GM23338 (cell line): ENCODE data around the gene RSBN1L. TPM values are rescaled to one million over a fixed set of nuclear protein-coding genes. Genes with fewer than 3 reads are reported as not detected.

Experiments
- ATAC-seq: fragments of 200-7000 bp; cut with Tn5 transposase; 3 replicates; pipeline ENCODE4 v1.9.1; 2020
- DNase-seq: peaks from one replicate; pipeline ENCODE4 v3.0.0-alpha.2; 2015; ENCODE audit warnings: low spot score
- H2AFZ ChIP-seq: fragments of 200-600 bp; sonication (generic); 2 replicates; pipeline ENCODE4 v1.8.0; 2016; ENCODE audit warnings: antibody characterized with exemption, mild to moderate bottlenecking, moderate library complexity
- H3F3A ChIP-seq: fragments of 200-600 bp; sonication (generic); replicated peaks from 2 replicates; pipeline ENCODE4 v1.8.0; 2017; ENCODE audit warnings: antibody characterized with exemption, mixed run types, low read depth
- H3K27ac ChIP-seq: fragments of 200-600 bp; sonication (generic); 2 replicates; pipeline ENCODE4 v1.6.1; 2016; ENCODE audit warnings: low read depth
- H3K27me3 ChIP-seq: fragments of 200-600 bp; sonication (generic); 2 replicates; pipeline ENCODE4 v1.8.0; 2016; ENCODE audit warnings: mild to moderate bottlenecking, mixed run types, moderate library complexity; ENCODE audit not compliant: insufficient read depth
- H3K36me3 ChIP-seq: fragments of 200-600 bp; sonication (generic); 2 replicates; pipeline ENCODE4 v1.8.0; 2016; ENCODE audit warnings: mild to moderate bottlenecking; ENCODE audit not compliant: insufficient read depth
- H3K4me1 ChIP-seq: fragments of 200-600 bp; sonication (generic); 2 replicates; pipeline ENCODE4 v1.8.0; 2016; ENCODE audit warnings: mild to moderate bottlenecking, moderate library complexity; ENCODE audit not compliant: insufficient read depth
- H3K4me2 ChIP-seq: fragments of 200-600 bp; sonication (generic); 2 replicates; pipeline ENCODE4 v1.7.1; 2017; ENCODE audit warnings: mixed run types
- H3K4me3 ChIP-seq: fragments of 200-600 bp; sonication (generic); 2 replicates; pipeline ENCODE4 v1.6.1; 2016; ENCODE audit warnings: mixed run types
- H3K79me2 ChIP-seq: fragments of 200-600 bp; sonication (generic); replicated peaks from 2 replicates; pipeline ENCODE4 v1.8.0; 2017; ENCODE audit warnings: mild to moderate bottlenecking; ENCODE audit not compliant: insufficient read depth
- H3K9me2 ChIP-seq: fragments of 200-600 bp; sonication (generic); 2 replicates; pipeline ENCODE4 v1.8.0; 2017; ENCODE audit not compliant: insufficient read depth
- H4K20me1 ChIP-seq: fragments of 200-600 bp; sonication (generic); replicated peaks from 2 replicates; pipeline ENCODE4 v1.8.0; 2017; ENCODE audit warnings: mild to moderate bottlenecking; ENCODE audit not compliant: insufficient read depth
- H3K27ac Mint-ChIP-seq: 2 replicates; pipeline ENCODE4 v1.8.0; 2020; ENCODE audit warnings: inconsistent platforms, mild to moderate bottlenecking, moderate library complexity, mixed read lengths
- H3K27me3 Mint-ChIP-seq: 3 replicates; pipeline ENCODE4 v1.8.0; 2022; ENCODE audit warnings: low read depth, mild to moderate bottlenecking, moderate library complexity, mixed read lengths, inconsistent platforms; ENCODE audit not compliant: insufficient read depth, poor library complexity
- H3K36me3 Mint-ChIP-seq: 3 replicates; pipeline ENCODE4 v1.8.0; 2021; ENCODE audit warnings: low read depth, mild to moderate bottlenecking, inconsistent platforms, moderate library complexity, mixed read lengths
- H3K4me1 Mint-ChIP-seq: 3 replicates; pipeline ENCODE4 v1.8.0; 2020; ENCODE audit warnings: mild to moderate bottlenecking, inconsistent platforms, mixed read lengths
- H3K4me3 Mint-ChIP-seq: 3 replicates; pipeline ENCODE4 v1.8.0; 2021; ENCODE audit warnings: moderate library complexity, mild to moderate bottlenecking, inconsistent platforms, mixed read lengths
- H3K9me3 Mint-ChIP-seq: 3 replicates; pipeline ENCODE4 v1.8.0; 2020; ENCODE audit warnings: moderate library complexity, mild to moderate bottlenecking, inconsistent platforms, mixed read lengths
- CREB1 ChIP-seq: fragments of 250-450 bp; sonication (Bioruptor Pico); IDR thresholded peaks from 2 replicates; pipeline ENCODE4 v1.5.0; 2020; ENCODE audit warnings: low read depth, mild to moderate bottlenecking, moderate library complexity
- EZH2 ChIP-seq: fragments of 200-600 bp; sonication (generic); IDR thresholded peaks from one replicate; pipeline ENCODE4 v1.8.0; 2017; ENCODE audit warnings: antibody characterized with exemption, mild to moderate bottlenecking, low read depth; ENCODE audit not compliant: unreplicated experiment
- EZH2phosphoT487 ChIP-seq: fragments of 200-600 bp; sonication (generic); IDR thresholded peaks from one replicate; pipeline ENCODE4 v1.8.1; 2018; ENCODE audit warnings: antibody characterized with exemption; ENCODE audit not compliant: unreplicated experiment
- JUNB ChIP-seq: IDR thresholded peaks from one replicate; pipeline ENCODE4 v1.6.1; 2016; ENCODE audit warnings: antibody characterized with exemption; ENCODE audit not compliant: unreplicated experiment
- NANOG ChIP-seq: IDR thresholded peaks from 2 replicates; pipeline ENCODE4 v1.6.1; 2016; ENCODE audit warnings: antibody characterized with exemption, borderline replicate concordance
- POLR2AphosphoS5 ChIP-seq: IDR thresholded peaks from 2 replicates; pipeline ENCODE4 v1.6.1; 2016; ENCODE audit warnings: antibody characterized with exemption, low read depth
- STAT1 ChIP-seq: IDR thresholded peaks from one replicate; pipeline ENCODE4 v1.6.1; 2016; ENCODE audit warnings: antibody characterized with exemption; ENCODE audit not compliant: unreplicated experiment
- ZNF114 ChIP-seq: fragments of 250-450 bp; sonication (Bioruptor Pico); IDR thresholded peaks from 2 replicates; pipeline ENCODE4 v1.5.0; 2020; ENCODE audit warnings: mild to moderate bottlenecking, moderate library complexity
- ZNF331 ChIP-seq: fragments of 250-450 bp; sonication (Bioruptor Pico); IDR thresholded peaks from 2 replicates; pipeline ENCODE4 v1.5.0; 2020; ENCODE audit warnings: low read depth, mild to moderate bottlenecking, moderate library complexity
- ZNF462 ChIP-seq: fragments of 250-450 bp; sonication (Bioruptor Pico); IDR thresholded peaks from 2 replicates; pipeline ENCODE4 v1.5.0; 2020; ENCODE audit warnings: mild to moderate bottlenecking, moderate library complexity
- polyA plus RNA-seq: library from polyadenylated mRNA; unstranded; fragments of >200 nt; fragmentation: Nextera tagmentation; extraction: Ambion mirVana; gene quantifications from 2 replicates; pipeline ENCODE4 v1.2.1, GENCODE V29; 2016
- total RNA-seq: library from RNA; depleted of rRNA; stranded (reverse); fragments of >200 nt; shearing (Covaris generic); gene quantifications from 2 replicates; pipeline ENCODE4 v1.2.3, GENCODE V29; 2014
- TF ChIP-seq, protein P1 (sequence below): IDR thresholded peaks from one replicate; pipeline ENCODE4 v1.6.1; 2018; ENCODE audit warnings: antibody characterized with exemption; ENCODE audit not compliant: unreplicated experiment

RSBN1L gene
- total and polyA plus RNA-seq, 2 experiments from 2014 or later, result 9.7 to 19.7 TPM

DNA sequence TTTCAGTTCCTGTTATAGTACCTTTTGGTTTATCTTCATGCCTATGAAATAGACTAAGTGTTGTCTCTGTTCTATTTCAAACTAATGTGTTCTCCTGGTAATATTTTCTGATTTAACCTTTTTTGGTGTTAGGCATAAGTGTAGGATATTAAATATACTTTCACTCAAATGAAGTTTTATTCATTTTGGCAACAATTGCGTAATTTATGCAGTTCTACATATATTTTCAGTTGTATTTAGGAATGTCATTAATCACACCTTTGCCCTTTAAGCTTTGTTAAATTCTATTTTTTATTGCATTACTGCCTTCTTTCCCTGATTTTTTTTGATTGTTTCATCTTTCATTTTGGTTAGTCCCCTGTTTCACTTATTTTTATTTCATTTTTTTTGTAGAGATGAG, 47.3 kb downstream of the RSBN1L start:
- Histone ChIP-seq H3K9me2 (no peaks in the 10 kb centered on the region), H3K36me3 (no peaks in the 10 kb centered on the region), H3K4me1 (no peaks in the 10 kb centered on the region), H3K79me2 (peaks cover 49% of the 10 kb centered on the region), H3K27ac (no peak overlapping the region), H3K4me3 (no peak overlapping the region), H3K4me2 (no peak overlapping the region), H3F3A (no peaks in the 10 kb centered on the region), H2AFZ (no peak overlapping the region), H3K27me3 (no peaks in the 10 kb centered on the region), H4K20me1 (0 out of 2 replicates have a peak, but pooled peaks cover 3% of the 10 kb centered on the region)
- Mint-ChIP-seq H3K27me3 (peaks cover 2% of the 10 kb centered on the region), H3K36me3 (peaks cover 20% of the 10 kb centered on the region), H3K4me1 (no peaks in the 10 kb centered on the region), H3K9me3 (no peaks in the 10 kb centered on the region), H3K27ac (no peak overlapping the region), H3K4me3 (no peak overlapping the region)
- ATAC-seq, result no peak
- DNase-seq, result no peak
- TF ChIP-seq EZH2 (no peak), STAT1 (no peak), NANOG (no peak), EZH2phosphoT487 (no peak), ZNF114 (CRISPR knock-in tag) (no peak), ZNF331 (CRISPR knock-in tag) (no peak)

DNA sequence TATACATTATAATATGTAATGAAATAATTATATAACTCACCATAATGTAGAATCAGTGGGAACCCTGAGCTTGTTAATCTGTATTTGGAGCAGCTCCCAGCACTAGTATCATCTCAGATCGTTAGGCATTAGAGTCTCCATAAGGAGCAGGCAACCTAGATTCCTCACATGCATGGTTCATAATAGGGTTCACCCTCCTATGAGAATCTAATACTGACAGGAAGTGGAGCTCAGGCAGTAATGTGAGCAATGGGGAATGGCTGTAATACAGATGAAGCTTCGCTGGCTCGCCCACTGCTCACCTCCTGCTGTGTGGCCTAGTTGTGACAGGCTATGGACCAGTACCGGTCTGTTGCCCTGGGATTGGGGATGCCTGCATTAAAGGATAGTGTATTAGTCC, 49.5 kb downstream of the RSBN1L start:
- no peaks in the 10 kb centered on the region for H3K4me1 ChIP-seq
- no peak for ATAC-seq
- DNase-seq, result no peak
- no peak overlapping the region for H3K4me3 ChIP-seq
- H3K79me2 ChIP-seq, result peaks cover 46% of the 10 kb centered on the region
- no peak overlapping the region for H3K4me3 Mint-ChIP-seq
- H3K4me1 Mint-ChIP-seq, result no peaks in the 10 kb centered on the region
- 0 out of 2 replicates have a peak overlapping the region, but pooled peaks have one; percentile 19 for H3K27ac Mint-ChIP-seq
- peaks cover 3% of the 10 kb centered on the region; the same call in 1 of the 2 replicates for H4K20me1 ChIP-seq
- no peak overlapping the region for H3K27ac ChIP-seq
- H3K27me3 ChIP-seq, result no peaks in the 10 kb centered on the region
- H3K36me3 ChIP-seq, result no peaks in the 10 kb centered on the region
- H3K9me3 Mint-ChIP-seq, result no peaks in the 10 kb centered on the region
- TF ChIP-seq ZNF331 (CRISPR knock-in tag), result no peak
- TF ChIP-seq POLR2AphosphoS5, result no peak
- no peak for TF ChIP-seq ZNF462 (CRISPR knock-in tag)
- no peak for TF ChIP-seq EZH2phosphoT487
- TF ChIP-seq JUNB, result no peak
- TF ChIP-seq STAT1, result no peak
- TF ChIP-seq NANOG, result no peak
- TF ChIP-seq, protein P1, sequence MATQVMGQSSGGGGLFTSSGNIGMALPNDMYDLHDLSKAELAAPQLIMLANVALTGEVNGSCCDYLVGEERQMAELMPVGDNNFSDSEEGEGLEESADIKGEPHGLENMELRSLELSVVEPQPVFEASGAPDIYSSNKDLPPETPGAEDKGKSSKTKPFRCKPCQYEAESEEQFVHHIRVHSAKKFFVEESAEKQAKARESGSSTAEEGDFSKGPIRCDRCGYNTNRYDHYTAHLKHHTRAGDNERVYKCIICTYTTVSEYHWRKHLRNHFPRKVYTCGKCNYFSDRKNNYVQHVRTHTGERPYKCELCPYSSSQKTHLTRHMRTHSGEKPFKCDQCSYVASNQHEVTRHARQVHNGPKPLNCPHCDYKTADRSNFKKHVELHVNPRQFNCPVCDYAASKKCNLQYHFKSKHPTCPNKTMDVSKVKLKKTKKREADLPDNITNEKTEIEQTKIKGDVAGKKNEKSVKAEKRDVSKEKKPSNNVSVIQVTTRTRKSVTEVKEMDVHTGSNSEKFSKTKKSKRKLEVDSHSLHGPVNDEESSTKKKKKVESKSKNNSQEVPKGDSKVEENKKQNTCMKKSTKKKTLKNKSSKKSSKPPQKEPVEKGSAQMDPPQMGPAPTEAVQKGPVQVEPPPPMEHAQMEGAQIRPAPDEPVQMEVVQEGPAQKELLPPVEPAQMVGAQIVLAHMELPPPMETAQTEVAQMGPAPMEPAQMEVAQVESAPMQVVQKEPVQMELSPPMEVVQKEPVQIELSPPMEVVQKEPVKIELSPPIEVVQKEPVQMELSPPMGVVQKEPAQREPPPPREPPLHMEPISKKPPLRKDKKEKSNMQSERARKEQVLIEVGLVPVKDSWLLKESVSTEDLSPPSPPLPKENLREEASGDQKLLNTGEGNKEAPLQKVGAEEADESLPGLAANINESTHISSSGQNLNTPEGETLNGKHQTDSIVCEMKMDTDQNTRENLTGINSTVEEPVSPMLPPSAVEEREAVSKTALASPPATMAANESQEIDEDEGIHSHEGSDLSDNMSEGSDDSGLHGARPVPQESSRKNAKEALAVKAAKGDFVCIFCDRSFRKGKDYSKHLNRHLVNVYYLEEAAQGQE, result no peak
- no peak for TF ChIP-seq CREB1 (CRISPR knock-in tag)
- peaks cover 2% of the 10 kb centered on the region for H3K27me3 Mint-ChIP-seq
- H3K9me2 ChIP-seq, result no peaks in the 10 kb centered on the region
- H3F3A ChIP-seq, result no peaks in the 10 kb centered on the region
- H2AFZ ChIP-seq, result no peak overlapping the region
- peaks cover 21% of the 10 kb centered on the region for H3K36me3 Mint-ChIP-seq
- H3K4me2 ChIP-seq, result no peak overlapping the region
